BLaER1 (cell line): ENCODE results near the gene ITGA1.
"Not testable (repeated sequence)": the region's sequence is repeated elsewhere in the genome, so short reads cannot be mapped to it uniquely, and the experiment has no call there.

Source experiments
- H3K27ac ChIP-seq: shearing (Covaris generic); formaldehyde crosslinking; 2 replicates; pipeline ENCODE4 v1.8.1; 2022
- H3K27me3 ChIP-seq: shearing (Covaris generic); formaldehyde crosslinking; 2 replicates; pipeline ENCODE4 v1.8.1; 2022
- H3K36me3 ChIP-seq: shearing (Covaris generic); formaldehyde crosslinking; 2 replicates; pipeline ENCODE4 v1.8.1; 2022
- H3K4me1 ChIP-seq: shearing (Covaris generic); formaldehyde crosslinking; 2 replicates; pipeline ENCODE4 v1.8.1; 2022
- H3K4me2 ChIP-seq: shearing (Covaris generic); formaldehyde crosslinking; 2 replicates; pipeline ENCODE4 v1.8.1; 2022
- H3K4me3 ChIP-seq: shearing (Covaris generic); formaldehyde crosslinking; 2 replicates; pipeline ENCODE4 v1.8.1; 2022
- H3K9ac ChIP-seq: shearing (Covaris generic); formaldehyde crosslinking; 2 replicates; pipeline ENCODE4 v1.8.1; 2022
- H3K9me3 ChIP-seq: shearing (Covaris generic); formaldehyde crosslinking; 2 replicates; pipeline ENCODE4 v1.8.1; 2022
- H4K20me1 ChIP-seq: shearing (Covaris generic); formaldehyde crosslinking; 2 replicates; pipeline ENCODE4 v1.8.1; 2022
- Cebpa-rat ChIP-seq: shearing (Covaris generic); IDR thresholded peaks from 2 replicates; pipeline ENCODE4 v1.8.1; 2022

Gene ITGA1

GRCh38 chr5:52787600-52788504, at the start of gene ITGA1, which contains the start of gene PELO:
ITGA1 (plus strand) TSS chr5:52787916; CDS start chr5:52788354, 438 bp downstream.
PELO (plus strand) TSS chr5:52787916; CDS start chr5:52800395, 12,479 bp downstream.
- H4K20me1 ChIP-seq: no peaks in the 10 kb centered on the region
- H3K4me3 ChIP-seq: peak within 1 kb of the TSS; percentile 60
- H3K27me3 ChIP-seq: peaks cover 37% of the 10 kb centered on the region
- peaks cover 5% of the 10 kb centered on the region; the same call in 1 of the 2 replicates for H3K9me3 ChIP-seq
- H3K4me2 ChIP-seq: peak within 1 kb of the TSS; percentile 73
- H3K9ac ChIP-seq: no peak within 1 kb of the TSS
- H3K4me1 ChIP-seq: peaks cover 8% of the 10 kb centered on the region; the same call in 1 of the 2 replicates
- no peaks in the 10 kb centered on the region for H3K36me3 ChIP-seq
- no peak within 1 kb of the TSS for H3K27ac ChIP-seq
- no peak for TF ChIP-seq Cebpa-rat

GRCh38 chr5:52738095-52738506, 49.6 kb upstream of the ITGA1 start:
- H3K4me3 ChIP-seq: no peak overlapping the region

GRCh38 chr5:52740007-52740406, 47.7 kb upstream of the ITGA1 start:
- Histone ChIP-seq H3K4me3 (no peak overlapping the region), H3K9me3 (no peaks in the 10 kb centered on the region), H3K9ac (no peak overlapping the region), H4K20me1 (no peaks in the 10 kb centered on the region), H3K4me1 (peaks cover 24% of the 10 kb centered on the region), H3K27ac (no peak overlapping the region), H3K27me3 (no peaks in the 10 kb centered on the region), H3K36me3 (no peaks in the 10 kb centered on the region), H3K4me2 (peak overlapping the region; percentile 44)
- no peak for TF ChIP-seq Cebpa-rat

More at GRCh38 chr5:52738095-52738506, 49.6 kb upstream of the ITGA1 start:
- Histone ChIP-seq H3K4me2 (no peak overlapping the region), H3K9ac (no peak overlapping the region), H4K20me1 (no peaks in the 10 kb centered on the region), H3K36me3 (no peaks in the 10 kb centered on the region), H3K9me3 (no peaks in the 10 kb centered on the region), H3K27me3 (no peaks in the 10 kb centered on the region), H3K27ac (no peak overlapping the region), H3K4me1 (peaks cover 14% of the 10 kb centered on the region)
- no peak for TF ChIP-seq Cebpa-rat

- H3K9me3 ChIP-seq: no peaks in the 10 kb centered on the region
- no peaks in the 10 kb centered on the region for H3K27me3 ChIP-seq
- no peak overlapping the region for H3K9ac ChIP-seq
- H3K4me2 ChIP-seq: no peak overlapping the region
- no peaks in the 10 kb centered on the region for H4K20me1 ChIP-seq
- no peaks in the 10 kb centered on the region for H3K36me3 ChIP-seq
- H3K27ac ChIP-seq: no peak overlapping the region
- H3K4me3 ChIP-seq: no peak overlapping the region
- H3K4me1 ChIP-seq: peaks cover 24% of the 10 kb centered on the region
- no peak for TF ChIP-seq Cebpa-rat
These were observed 44.7 kb upstream of the ITGA1 start for GRCh38 chr5:52743012-52743411.

GRCh38 chr5:52743529-52743928, 44.2 kb upstream of the ITGA1 start:
- no peak overlapping the region for H3K9ac ChIP-seq
- H3K4me1 ChIP-seq: peaks cover 20% of the 10 kb centered on the region
- H3K36me3 ChIP-seq: no peaks in the 10 kb centered on the region
- no peaks in the 10 kb centered on the region for H3K9me3 ChIP-seq
- TF ChIP-seq Cebpa-rat: no peak
- H3K4me3 ChIP-seq: no peak overlapping the region
- peak overlapping the region; percentile 15; the same call in 1 of the 2 replicates for H3K4me2 ChIP-seq
- no peak overlapping the region for H3K27ac ChIP-seq
- H3K27me3 ChIP-seq: no peaks in the 10 kb centered on the region
- no peaks in the 10 kb centered on the region for H4K20me1 ChIP-seq

- Histone ChIP-seq H4K20me1 (no peaks in the 10 kb centered on the region), H3K36me3 (no peaks in the 10 kb centered on the region), H3K4me1 (peaks cover 20% of the 10 kb centered on the region), H3K4me3 (no peak overlapping the region), H3K4me2 (peak overlapping the region; percentile 15), H3K9ac (no peak overlapping the region), H3K27ac (no peak overlapping the region), H3K27me3 (no peaks in the 10 kb centered on the region), H3K9me3 (no peaks in the 10 kb centered on the region)
- no peak for TF ChIP-seq Cebpa-rat
These were observed 43.7 kb upstream of the ITGA1 start for GRCh38 chr5:52743970-52744369.

GRCh38 chr5:52744867-52745458, 42.8 kb upstream of the ITGA1 start:
- not testable (repeated sequence) for H3K9me3 ChIP-seq, H3K36me3 ChIP-seq, H3K4me3 ChIP-seq, H3K9ac ChIP-seq, H3K27ac ChIP-seq, H3K4me2 ChIP-seq, H3K27me3 ChIP-seq, H4K20me1 ChIP-seq
- H3K4me1 ChIP-seq: peaks cover 17% of the 10 kb centered on the region

GRCh38 chr5:52746539-52746938, 41.2 kb upstream of the ITGA1 start:
- no peak for TF ChIP-seq Cebpa-rat
- H4K20me1 ChIP-seq: no peaks in the 10 kb centered on the region
- H3K4me2 ChIP-seq: no peak overlapping the region

GRCh38 chr5:52748590-52748989, 39.1 kb upstream of the ITGA1 start:
- no peaks in the 10 kb centered on the region for H4K20me1 ChIP-seq
- no peaks in the 10 kb centered on the region for H3K9me3 ChIP-seq
- H3K27ac ChIP-seq: no peak overlapping the region
- no peak for TF ChIP-seq Cebpa-rat
- peaks cover 7% of the 10 kb centered on the region for H3K4me1 ChIP-seq
- H3K4me3 ChIP-seq: no peak overlapping the region
- no peak overlapping the region for H3K9ac ChIP-seq
- no peaks in the 10 kb centered on the region for H3K36me3 ChIP-seq
- H3K27me3 ChIP-seq: no peaks in the 10 kb centered on the region
- no peak overlapping the region for H3K4me2 ChIP-seq

More at GRCh38 chr5:52746539-52746938, 41.2 kb upstream of the ITGA1 start:
- H3K36me3 ChIP-seq: no peaks in the 10 kb centered on the region
- no peak overlapping the region for H3K4me3 ChIP-seq
- H3K4me1 ChIP-seq: peaks cover 11% of the 10 kb centered on the region
- H3K27ac ChIP-seq: no peak overlapping the region
- no peaks in the 10 kb centered on the region for H3K27me3 ChIP-seq
- H3K9ac ChIP-seq: no peak overlapping the region
- H3K9me3 ChIP-seq: no peaks in the 10 kb centered on the region

- H3K4me3 ChIP-seq: no peak overlapping the region
- H3K36me3 ChIP-seq: no peaks in the 10 kb centered on the region
- H3K9me3 ChIP-seq: no peaks in the 10 kb centered on the region
- no peak overlapping the region for H3K9ac ChIP-seq
- H3K4me2 ChIP-seq: no peak overlapping the region
- H3K27ac ChIP-seq: no peak overlapping the region
- H3K27me3 ChIP-seq: no peaks in the 10 kb centered on the region
- no peaks in the 10 kb centered on the region for H3K4me1 ChIP-seq
- no peaks in the 10 kb centered on the region for H4K20me1 ChIP-seq
- no peak for TF ChIP-seq Cebpa-rat
These were observed 38.0 kb upstream of the ITGA1 start for GRCh38 chr5:52749666-52750065.
